ENCODE data around the gene B3GNT7. TPM values are rescaled to one million over a fixed set of nuclear protein-coding genes. Genes with fewer than 3 reads are reported as not detected.

B3GNT7 gene
- total RNA-seq = 0.43 and 0.78 TPM in 2 replicates

GRCh38 chr2:231395188-231396057 lies at the start of gene B3GNT7:
Gene B3GNT7 (plus strand): TSS chr2:231395710. CDS start chr2:231395804, 94 bp downstream.

Small RNAs within 50 kb of the gene (small RNA-seq; reads per million reads assigned to genes)
- not detected for gene MIR4777

Other genes starting within 250 kb of the B3GNT7 start
- 53.9 and 72.4 TPM in 2 replicates for gene ARMC9, start 197.1 kb upstream of the B3GNT7 start, total RNA-seq
- 138 and 164 TPM in 2 replicates for gene NCL, start 68.8 kb downstream of the B3GNT7 start, total RNA-seq
- gene NMUR1, start 134.7 kb downstream of the B3GNT7 start, total RNA-seq = under 0.01 and 0.26 TPM in 2 replicates
- not detected in 2 replicates for gene TEX44, start 197.2 kb downstream of the B3GNT7 start, total RNA-seq

Data from articular chondrocyte of knee joint (primary cell).